SK-N-SH (cell line): Measurements from ENCODE around the gene ATG16L1. TPM values are rescaled to one million over a fixed set of nuclear protein-coding genes. Genes with fewer than 3 reads are reported as not detected.

ENCODE experiments used
- CTCF ChIA-PET: fragments of 300-600, 350-600 bp; formaldehyde crosslinking; extraction: SDS; loops from one replicate; lab custom pipeline; 2021; lab: Yijun Ruan, JAX
- POLR2A ChIA-PET: fragments of 350-600 bp; sonication (Branson Sonifier 250); formaldehyde crosslinking; extraction: SDS; loops from one replicate; lab custom pipeline; 2020; ENCODE audit warnings: antibody characterized with exemption, inconsistent platforms; lab: Yijun Ruan, JAX
- DNase-seq: peaks from one replicate; pipeline ENCODE4 v3.0.0; 2012
- H2AFZ ChIP-seq: fragments of 200-600 bp; sonication (generic); 2 replicates; pipeline ENCODE4 v1.8.1; 2016; ENCODE audit warnings: antibody characterized with exemption, mild to moderate bottlenecking, low read depth
- H3F3A ChIP-seq: fragments of 200-600 bp; sonication (generic); replicated peaks from 2 replicates; pipeline ENCODE3; 2016; ENCODE audit warnings: antibody characterized with exemption, mild to moderate bottlenecking; ENCODE audit not compliant: insufficient read depth
- H3K27ac ChIP-seq, 2 experiments: fragments of 200-500 bp in 1 of 2; fragments of 200-600 bp in 1 of 2; sonication (Bioruptor generic) in 1 of 2; sonication (generic), shearing (Covaris generic) in 1 of 2; 2 replicates each; pipeline versions ENCODE4 v1.5.1 to v1.6.1; 2014 to 2016; ENCODE audit warnings: low read depth in 2 of 2, inconsistent platforms in 1 of 2, low read length in 1 of 2, mild to moderate bottlenecking in 1 of 2, mixed read lengths in 1 of 2
- H3K27me3 ChIP-seq: fragments of 200-600 bp; sonication (generic), shearing (Covaris generic); 2 replicates; pipeline ENCODE4 v1.6.1; 2016; ENCODE audit warnings: mixed run types; ENCODE audit not compliant: insufficient read depth
- H3K36me3 ChIP-seq, 2 experiments: fragments of 200-500 bp in 1 of 2; fragments of 200-600 bp in 1 of 2; sonication (Bioruptor generic) in 1 of 2; sonication (generic) in 1 of 2; replicated peaks in 1 of 2; 2 replicates each; pipeline versions ENCODE3 to v1.5.1; 2014 to 2016; ENCODE audit warnings: low read length in 1 of 2, mild to moderate bottlenecking in 1 of 2; ENCODE audit not compliant: insufficient read depth in 2 of 2, control insufficient read depth in 1 of 2
- H3K4me1 ChIP-seq, 2 experiments: fragments of 200-500 bp in 1 of 2; fragments of 200-600 bp in 1 of 2; sonication (Bioruptor generic) in 1 of 2; sonication (generic), shearing (Covaris generic) in 1 of 2; 2 replicates each; pipeline versions ENCODE4 v1.5.1 to v1.6.1; 2014 to 2016; ENCODE audit warnings: low read depth in 1 of 2, low read length in 1 of 2, mixed run types in 1 of 2; ENCODE audit not compliant: insufficient read depth in 2 of 2, control insufficient read depth in 1 of 2
- H3K4me2 ChIP-seq: fragments of 200-600 bp; sonication (generic), shearing (Covaris generic); 2 replicates; pipeline ENCODE4 v1.6.1; 2017; ENCODE audit warnings: mixed run types
- H3K4me3 ChIP-seq, 2 experiments: fragments of 200-500 bp in 1 of 2; fragments of 200-600 bp in 1 of 2; sonication (Bioruptor generic) in 1 of 2; sonication (generic), shearing (Covaris generic) in 1 of 2; 2 replicates each; pipeline versions ENCODE4 v1.5.1 to v1.8.1; 2014 to 2016; ENCODE audit warnings: low read depth in 2 of 2, inconsistent platforms in 1 of 2, low read length in 1 of 2, mild to moderate bottlenecking in 1 of 2, mixed read lengths in 1 of 2, moderate library complexity in 1 of 2
- H3K79me2 ChIP-seq: fragments of 200-600 bp; sonication (generic); 2 replicates; pipeline ENCODE4 v1.8.1; 2017; ENCODE audit warnings: mild to moderate bottlenecking; ENCODE audit not compliant: insufficient read depth
- H3K9ac ChIP-seq: fragments of 200-600 bp; sonication (generic); 2 replicates; pipeline ENCODE4 v1.6.1; 2017; ENCODE audit warnings: mixed run types
- H3K9me2 ChIP-seq: fragments of 200-600 bp; sonication (generic); 2 replicates; pipeline ENCODE4 v1.6.1; 2017; ENCODE audit warnings: mixed run types
- H3K9me3 ChIP-seq: fragments of 200-600 bp; sonication (generic); 2 replicates; pipeline ENCODE4 v1.6.1; 2017; ENCODE audit warnings: mixed run types, mild to moderate bottlenecking, moderate library complexity
- H4K20me1 ChIP-seq: fragments of 200-600 bp; sonication (generic); 2 replicates; pipeline ENCODE4 v1.6.1; 2017; ENCODE audit warnings: mild to moderate bottlenecking, mixed run types; ENCODE audit not compliant: insufficient read depth
- EP300 ChIP-seq, 2 experiments: IDR thresholded peaks; 2 replicates each; pipeline versions ENCODE4 v1.4.0 to v1.6.1; 2012; ENCODE audit warnings: borderline replicate concordance in 1 of 2, low read depth in 1 of 2, low read length in 1 of 2
- FOSL2 ChIP-seq: IDR thresholded peaks from 2 replicates; pipeline ENCODE4 v1.4.0; 2012; ENCODE audit warnings: low read depth, mild to moderate bottlenecking, moderate library complexity, borderline replicate concordance
- FOXJ3 ChIP-seq: sonication (generic); formaldehyde crosslinking; IDR thresholded peaks from 2 replicates; pipeline ENCODE4 v1.5.1; 2020; ENCODE audit warnings: mild to moderate bottlenecking, missing genetic modification reagents
- RFX5 ChIP-seq: IDR thresholded peaks from 2 replicates; pipeline ENCODE4 v1.6.1; 2012; ENCODE audit warnings: mild to moderate bottlenecking, improper control_type of control experiment, low read length
- SIN3A ChIP-seq: IDR thresholded peaks from 2 replicates; pipeline ENCODE4 v1.6.1; 2012; ENCODE audit warnings: low read depth, mild to moderate bottlenecking, low read length, moderate library complexity, borderline replicate concordance
- TEAD4 ChIP-seq: IDR thresholded peaks from 2 replicates; pipeline ENCODE4 v1.4.0; 2012; ENCODE audit warnings: mild to moderate bottlenecking, borderline replicate concordance; ENCODE audit not compliant: insufficient read depth
- WGBS: methylation state at CpG from one replicate; pipeline ENCODE4 v1.1.6; 2017; ENCODE audit warnings: low lambda C conversion rate; 5-methylcytosine and 5-hydroxymethylcytosine counted together
- polyA plus RNA-seq, 3 experiments: library from polyadenylated mRNA; depleted of rRNA; stranded (reverse); fragments of >200 nt; gene quantifications; 2 replicates each; pipeline ENCODE4 v1.2.3, GENCODE V29; 2012
- TF ChIP-seq, protein P1 (sequence below): fragments of 150-350 bp; IDR thresholded peaks from 2 replicates; pipeline ENCODE4 v1.6.1; 2017; ENCODE audit warnings: antibody characterized with exemption, low read length, low read depth, borderline replicate concordance
- TF ChIP-seq, protein P2 (sequence below): IDR thresholded peaks from 2 replicates; pipeline ENCODE4 v1.4.0; 2012; ENCODE audit warnings: low read depth, borderline replicate concordance
- TF ChIP-seq, protein P3 (sequence below): IDR thresholded peaks from 2 replicates; pipeline ENCODE4 v1.6.1; 2012; ENCODE audit warnings: mild to moderate bottlenecking, low read depth, low read length, moderate library complexity

The ATG16L1 gene
- polyA plus RNA-seq, 1 of the 3 experiments (the other 2 are of a cell fraction), result 22.2 TPM

DNA sequence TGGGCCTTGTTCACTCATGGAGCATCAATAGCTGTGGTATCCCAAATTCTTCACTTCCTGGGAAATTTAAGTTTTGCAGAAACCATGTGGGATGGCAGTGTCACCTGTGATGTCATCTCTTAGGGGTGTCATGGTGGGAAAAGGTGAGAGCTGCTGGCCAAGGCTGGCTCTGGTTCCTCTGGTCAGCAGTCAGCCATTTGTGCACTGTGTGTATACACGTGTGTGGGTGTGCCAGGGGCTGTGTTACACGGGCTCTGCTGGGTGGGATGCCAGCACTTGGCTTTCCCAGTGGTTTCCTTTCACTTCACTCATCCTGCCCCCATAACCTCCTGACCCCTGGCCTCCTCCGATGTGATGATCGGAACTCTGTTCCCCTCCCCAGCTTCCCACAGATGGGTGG, 77.4 kb downstream of the ATG16L1 start:
- H4K20me1 ChIP-seq, result no peaks in the 10 kb centered on the region
- no peak overlapping the region for H2AFZ ChIP-seq
- H3K4me1 ChIP-seq, result peaks cover 0 to 7% of the 10 kb centered on the region in 2 experiments; a peak in 2 of 4 replicates
- TF ChIP-seq, protein P1, sequence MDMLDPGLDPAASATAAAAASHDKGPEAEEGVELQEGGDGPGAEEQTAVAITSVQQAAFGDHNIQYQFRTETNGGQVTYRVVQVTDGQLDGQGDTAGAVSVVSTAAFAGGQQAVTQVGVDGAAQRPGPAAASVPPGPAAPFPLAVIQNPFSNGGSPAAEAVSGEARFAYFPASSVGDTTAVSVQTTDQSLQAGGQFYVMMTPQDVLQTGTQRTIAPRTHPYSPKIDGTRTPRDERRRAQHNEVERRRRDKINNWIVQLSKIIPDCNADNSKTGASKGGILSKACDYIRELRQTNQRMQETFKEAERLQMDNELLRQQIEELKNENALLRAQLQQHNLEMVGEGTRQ, result no peak
- TF ChIP-seq, protein P2, sequence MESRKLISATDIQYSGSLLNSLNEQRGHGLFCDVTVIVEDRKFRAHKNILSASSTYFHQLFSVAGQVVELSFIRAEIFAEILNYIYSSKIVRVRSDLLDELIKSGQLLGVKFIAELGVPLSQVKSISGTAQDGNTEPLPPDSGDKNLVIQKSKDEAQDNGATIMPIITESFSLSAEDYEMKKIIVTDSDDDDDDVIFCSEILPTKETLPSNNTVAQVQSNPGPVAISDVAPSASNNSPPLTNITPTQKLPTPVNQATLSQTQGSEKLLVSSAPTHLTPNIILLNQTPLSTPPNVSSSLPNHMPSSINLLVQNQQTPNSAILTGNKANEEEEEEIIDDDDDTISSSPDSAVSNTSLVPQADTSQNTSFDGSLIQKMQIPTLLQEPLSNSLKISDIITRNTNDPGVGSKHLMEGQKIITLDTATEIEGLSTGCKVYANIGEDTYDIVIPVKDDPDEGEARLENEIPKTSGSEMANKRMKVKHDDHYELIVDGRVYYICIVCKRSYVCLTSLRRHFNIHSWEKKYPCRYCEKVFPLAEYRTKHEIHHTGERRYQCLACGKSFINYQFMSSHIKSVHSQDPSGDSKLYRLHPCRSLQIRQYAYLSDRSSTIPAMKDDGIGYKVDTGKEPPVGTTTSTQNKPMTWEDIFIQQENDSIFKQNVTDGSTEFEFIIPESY, result no peak
- TF ChIP-seq, protein P3, sequence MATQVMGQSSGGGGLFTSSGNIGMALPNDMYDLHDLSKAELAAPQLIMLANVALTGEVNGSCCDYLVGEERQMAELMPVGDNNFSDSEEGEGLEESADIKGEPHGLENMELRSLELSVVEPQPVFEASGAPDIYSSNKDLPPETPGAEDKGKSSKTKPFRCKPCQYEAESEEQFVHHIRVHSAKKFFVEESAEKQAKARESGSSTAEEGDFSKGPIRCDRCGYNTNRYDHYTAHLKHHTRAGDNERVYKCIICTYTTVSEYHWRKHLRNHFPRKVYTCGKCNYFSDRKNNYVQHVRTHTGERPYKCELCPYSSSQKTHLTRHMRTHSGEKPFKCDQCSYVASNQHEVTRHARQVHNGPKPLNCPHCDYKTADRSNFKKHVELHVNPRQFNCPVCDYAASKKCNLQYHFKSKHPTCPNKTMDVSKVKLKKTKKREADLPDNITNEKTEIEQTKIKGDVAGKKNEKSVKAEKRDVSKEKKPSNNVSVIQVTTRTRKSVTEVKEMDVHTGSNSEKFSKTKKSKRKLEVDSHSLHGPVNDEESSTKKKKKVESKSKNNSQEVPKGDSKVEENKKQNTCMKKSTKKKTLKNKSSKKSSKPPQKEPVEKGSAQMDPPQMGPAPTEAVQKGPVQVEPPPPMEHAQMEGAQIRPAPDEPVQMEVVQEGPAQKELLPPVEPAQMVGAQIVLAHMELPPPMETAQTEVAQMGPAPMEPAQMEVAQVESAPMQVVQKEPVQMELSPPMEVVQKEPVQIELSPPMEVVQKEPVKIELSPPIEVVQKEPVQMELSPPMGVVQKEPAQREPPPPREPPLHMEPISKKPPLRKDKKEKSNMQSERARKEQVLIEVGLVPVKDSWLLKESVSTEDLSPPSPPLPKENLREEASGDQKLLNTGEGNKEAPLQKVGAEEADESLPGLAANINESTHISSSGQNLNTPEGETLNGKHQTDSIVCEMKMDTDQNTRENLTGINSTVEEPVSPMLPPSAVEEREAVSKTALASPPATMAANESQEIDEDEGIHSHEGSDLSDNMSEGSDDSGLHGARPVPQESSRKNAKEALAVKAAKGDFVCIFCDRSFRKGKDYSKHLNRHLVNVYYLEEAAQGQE, result no peak
- TF ChIP-seq FOXJ3 (no peak), FOSL2 (no peak), SIN3A (no peak), RFX5 (no peak), EP300 (IDR thresholded peaks at IDR 0.05; ENCODE audit: borderline replicate concordance in 1 of 2, low read depth in 1 of 2, low read length in 1 of 2) (no peak), TEAD4 (no peak)
- POLR2A ChIA-PET, result no interaction called here
- WGBS, result 78% methylated on average over 4 of the region's 4 CpGs
- no peaks in the 10 kb centered on the region for H3K9me2 ChIP-seq
- no peaks in the 10 kb centered on the region for H3F3A ChIP-seq
- DNase-seq, result no peak
- H3K36me3 ChIP-seq, result no peaks in the 10 kb centered on the region
- H3K27me3 ChIP-seq, result no peaks in the 10 kb centered on the region
- no peak overlapping the region for H3K9ac ChIP-seq
- H3K4me2 ChIP-seq, result no peak overlapping the region
- no peaks in the 10 kb centered on the region for H3K9me3 ChIP-seq
- H3K79me2 ChIP-seq, result no peaks in the 10 kb centered on the region
- no peak overlapping the region for H3K27ac ChIP-seq
- no peak overlapping the region for H3K4me3 ChIP-seq
- CTCF ChIA-PET, result no interaction called here
